B cell (primary cell): Measurements from ENCODE around the gene FMNL2. TPM values are rescaled to one million over a fixed set of nuclear protein-coding genes. Genes with fewer than 3 reads are reported as not detected.

Experiments used
- ATAC-seq: fragments of 200-7000 bp; cut with Tn5 transposase; one replicate; pipeline ENCODE4 v1.10.0; 2021; ENCODE audit warnings: low read depth, mild to moderate bottlenecking, moderate number of reproducible peaks, moderate library complexity
- CTCF ChIA-PET: fragments of 350-600 bp; sonication (Branson Sonifier 250); formaldehyde crosslinking; loops from one replicate; lab custom pipeline; 2021; ENCODE audit warnings: antibody characterized with exemption, inconsistent platforms; lab: Charles Lee
- POLR2A ChIA-PET: fragments of 350-600 bp; sonication (Branson Sonifier 250); formaldehyde crosslinking; loops from one replicate; lab custom pipeline; 2021; ENCODE audit warnings: antibody characterized with exemption; lab: Charles Lee
- DNase-seq: peaks from one replicate; pipeline ENCODE4 v3.0.0; 2013
- H2AFZ ChIP-seq: 2 replicates; pipeline ENCODE4 v1.6.1; 2012; ENCODE audit warnings: mild to moderate bottlenecking, low read depth, low read length; ENCODE audit not compliant: insufficient read depth, poor library complexity, severe bottlenecking
- H3K27ac ChIP-seq, 2 donors: 1 replicate in 1 of 2; 2 replicates in 1 of 2; pipeline ENCODE4 v1.5.1; 2012 to 2013; ENCODE audit warnings: low read length in 2 of 2, mild to moderate bottlenecking in 2 of 2, moderate library complexity in 1 of 2
- H3K27me3 ChIP-seq, 4 experiments: fragments of 200-600 bp in 1 of 4; sonication (generic) in 1 of 4; replicated peaks in 1 of 4; 1 replicate in 2 of 4; 2 replicates in 2 of 4; pipeline versions ENCODE4 v1.6.1 to v1.7.0; 2013 to 2016; ENCODE audit warnings: low read length in 3 of 4, mild to moderate bottlenecking in 2 of 4, mixed read lengths in 1 of 4, moderate library complexity in 1 of 4; ENCODE audit not compliant: insufficient read depth in 4 of 4, control insufficient read depth in 3 of 4; ENCODE audit errors: control extremely low read depth in 1 of 4
- H3K36me3 ChIP-seq, 2 experiments: replicated peaks in 1 of 2; 1 replicate in 1 of 2; 2 replicates in 1 of 2; pipeline versions ENCODE4 v1.6.1 to v1.7.1; 2013; ENCODE audit warnings: low read length in 1 of 2; ENCODE audit not compliant: insufficient read depth in 2 of 2, control insufficient read depth in 1 of 2; ENCODE audit errors: control extremely low read depth in 1 of 2, extremely low read depth in 1 of 2
- H3K4me1 ChIP-seq, 2 donors: fragments of 200-600 bp in 1 of 2; sonication (generic) in 1 of 2; 1 replicate in 1 of 2; 2 replicates in 1 of 2; pipeline versions ENCODE4 v1.5.1 to v1.6.1; 2013 to 2017; ENCODE audit warnings: low read length in 2 of 2; ENCODE audit not compliant: control insufficient read depth in 2 of 2, insufficient read depth in 2 of 2
- H3K4me2 ChIP-seq: replicated peaks from 2 replicates; pipeline ENCODE3; 2012; ENCODE audit warnings: mild to moderate bottlenecking, low read depth, low read length; ENCODE audit not compliant: poor library complexity, severe bottlenecking
- H3K4me3 ChIP-seq, 5 experiments: fragments of 200-600 bp in 1 of 5; sonication (generic) in 1 of 5; 1 replicate in 3 of 5; 2 replicates in 2 of 5; pipeline versions ENCODE4 v1.5.1 to v1.7.0; 2011 to 2016; ENCODE audit warnings: low read length in 4 of 5, mild to moderate bottlenecking in 4 of 5, low read depth in 2 of 5, control low read depth in 1 of 5, moderate library complexity in 1 of 5; ENCODE audit not compliant: insufficient read depth in 1 of 5; ENCODE audit errors: control extremely low read depth in 1 of 5, extremely low read depth in 1 of 5
- H3K79me2 ChIP-seq: fragments of 200-600 bp; sonication (generic); one replicate; pipeline ENCODE4 v1.6.0; 2016; ENCODE audit warnings: low read length; ENCODE audit not compliant: control insufficient read depth, insufficient read depth
- H3K9ac ChIP-seq: fragments of 200-600 bp; sonication (generic); 2 replicates; pipeline ENCODE4 v1.6.1; 2017; ENCODE audit warnings: mild to moderate bottlenecking, low read length, moderate library complexity
- H3K9me3 ChIP-seq, 3 donors: one replicate each; pipeline versions ENCODE4 v1.6.1 to v1.7.1; 2013; ENCODE audit warnings: low read length in 2 of 3; ENCODE audit not compliant: control insufficient read depth in 2 of 3, insufficient read depth in 1 of 3; ENCODE audit errors: control extremely low read depth in 1 of 3
- H4K20me1 ChIP-seq: 2 replicates; pipeline ENCODE4 v1.6.0; 2012; ENCODE audit warnings: mild to moderate bottlenecking, low read length; ENCODE audit not compliant: insufficient read depth, control insufficient read depth, poor library complexity, severe bottlenecking
- H3K27ac Mint-ChIP-seq: one replicate; pipeline ENCODE4 v1.8.0; 2021; ENCODE audit warnings: mixed read lengths
- H3K27me3 Mint-ChIP-seq: one replicate; pipeline ENCODE4 v1.8.0; 2021; ENCODE audit warnings: mixed read lengths
- H3K4me1 Mint-ChIP-seq: one replicate; pipeline ENCODE4 v1.8.0; 2021; ENCODE audit warnings: mixed read lengths
- H3K4me3 Mint-ChIP-seq: one replicate; pipeline ENCODE4 v1.8.0; 2021; ENCODE audit warnings: mixed read lengths
- H3K9me3 Mint-ChIP-seq: one replicate; pipeline ENCODE4 v1.8.0; 2022; ENCODE audit warnings: mixed read lengths; ENCODE audit not compliant: insufficient read depth
- EZH2 ChIP-seq: IDR thresholded peaks from 2 replicates; pipeline ENCODE4 v1.6.1; 2012; ENCODE audit warnings: borderline replicate concordance, low read depth, mild to moderate bottlenecking, moderate library complexity, low read length; ENCODE audit not compliant: insufficient read depth, poor library complexity, severe bottlenecking
- WGBS: methylation state at CpG from one replicate; pipeline ENCODE4 v1.1.5; 2013; ENCODE audit warnings: missing lambda C conversion rate; ENCODE audit not compliant: insufficient coverage; 5-methylcytosine and 5-hydroxymethylcytosine counted together
- intact Hi-C: fragments of 100-400 bp; cut with micrococcal nuclease; formaldehyde crosslinking; loops from one replicate; pipeline ENCODE4 v1.10.0; 2022
- polyA plus RNA-seq: library from polyadenylated mRNA; depleted of rRNA; stranded (reverse); fragments of >200 nt; gene quantifications from 2 replicates; pipeline ENCODE4 v1.2.3, GENCODE V29; 2012
- total RNA-seq, 2 donors: library from RNA; stranded (reverse); fragments of 120-200 nt in 1 of 2; gene quantifications; 1 replicate in 1 of 2; 2 replicates in 1 of 2; pipeline versions ENCODE4 v1.2.3 to v1.2.4, GENCODE V29; 2013 to 2022
- TF ChIP-seq, protein P1 (sequence below): fragments of 200-600 bp; IDR thresholded peaks from one replicate; pipeline ENCODE4 v1.8.0; 2022; ENCODE audit warnings: antibody characterized with exemption, mild to moderate bottlenecking

The FMNL2 gene
- total and polyA plus RNA-seq, 2 donors (not counting 1 experiment from before 2014, with no cell fraction given) = 0.73 to 8.8 TPM

DNA sequence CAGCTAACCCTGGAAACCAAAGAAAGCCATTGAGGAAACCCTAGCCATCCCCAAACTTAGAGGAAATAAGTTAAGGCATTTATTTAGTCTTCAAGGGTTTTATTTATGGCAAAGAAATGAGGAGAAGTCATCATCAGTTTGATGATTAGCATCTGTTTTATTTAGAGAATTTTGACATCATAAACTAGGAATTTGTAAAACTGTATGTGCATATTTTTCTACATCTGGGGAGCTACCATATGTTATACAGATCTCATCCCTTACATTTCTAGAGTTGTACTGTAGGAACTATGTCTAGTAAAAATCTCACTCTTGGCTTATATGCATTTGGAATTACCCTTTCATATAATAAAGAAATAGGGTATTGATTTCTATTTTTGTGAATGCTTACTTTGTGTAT, 48.7 kb downstream of the FMNL2 start:
- TF ChIP-seq, protein P1, sequence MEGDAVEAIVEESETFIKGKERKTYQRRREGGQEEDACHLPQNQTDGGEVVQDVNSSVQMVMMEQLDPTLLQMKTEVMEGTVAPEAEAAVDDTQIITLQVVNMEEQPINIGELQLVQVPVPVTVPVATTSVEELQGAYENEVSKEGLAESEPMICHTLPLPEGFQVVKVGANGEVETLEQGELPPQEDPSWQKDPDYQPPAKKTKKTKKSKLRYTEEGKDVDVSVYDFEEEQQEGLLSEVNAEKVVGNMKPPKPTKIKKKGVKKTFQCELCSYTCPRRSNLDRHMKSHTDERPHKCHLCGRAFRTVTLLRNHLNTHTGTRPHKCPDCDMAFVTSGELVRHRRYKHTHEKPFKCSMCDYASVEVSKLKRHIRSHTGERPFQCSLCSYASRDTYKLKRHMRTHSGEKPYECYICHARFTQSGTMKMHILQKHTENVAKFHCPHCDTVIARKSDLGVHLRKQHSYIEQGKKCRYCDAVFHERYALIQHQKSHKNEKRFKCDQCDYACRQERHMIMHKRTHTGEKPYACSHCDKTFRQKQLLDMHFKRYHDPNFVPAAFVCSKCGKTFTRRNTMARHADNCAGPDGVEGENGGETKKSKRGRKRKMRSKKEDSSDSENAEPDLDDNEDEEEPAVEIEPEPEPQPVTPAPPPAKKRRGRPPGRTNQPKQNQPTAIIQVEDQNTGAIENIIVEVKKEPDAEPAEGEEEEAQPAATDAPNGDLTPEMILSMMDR = no peak
- DNase-seq (no peak), ATAC-seq (no peak)
- ChIA-PET POLR2A (no interaction called here), CTCF (no interaction called here)
- Histone ChIP-seq H3K27ac (no peak overlapping the region), H3K36me3 (no peaks in the 10 kb centered on the region), H3K27me3 (no peaks in the 10 kb centered on the region), H4K20me1 (no peaks in the 10 kb centered on the region), H3K79me2 (no peaks in the 10 kb centered on the region), H3K9ac (no peak overlapping the region), H2AFZ (no peak overlapping the region), H3K4me2 (no peak overlapping the region), H3K4me3 (no peak overlapping the region), H3K9me3 (no peaks in the 10 kb centered on the region), H3K4me1 (no peaks in the 10 kb centered on the region)
- H3K27ac Mint-ChIP-seq = no peak overlapping the region
- H3K9me3 Mint-ChIP-seq = no peaks in the 10 kb centered on the region
- H3K27me3 Mint-ChIP-seq = no peaks in the 10 kb centered on the region
- intact Hi-C loops = no loop called here
- H3K4me1 Mint-ChIP-seq = peaks cover 3% of the 10 kb centered on the region
- no peak overlapping the region for H3K4me3 Mint-ChIP-seq

GRCh38 chr2:152384992-152385391, 50.0 kb downstream of the FMNL2 start:
- H3K9me3 ChIP-seq = no peaks in the 10 kb centered on the region
- no peaks in the 10 kb centered on the region for H3K9me3 Mint-ChIP-seq
- H3K79me2 ChIP-seq = no peaks in the 10 kb centered on the region
- ATAC-seq = no peak
- no peak overlapping the region for H3K4me2 ChIP-seq
- TF ChIP-seq EZH2 = no peak
- TF ChIP-seq, protein P1 = no peak
- no peak overlapping the region for H3K4me3 ChIP-seq
- no peaks in the 10 kb centered on the region for H3K27me3 Mint-ChIP-seq
- ChIA-PET CTCF (no interaction called here), POLR2A (no interaction called here)
- H3K36me3 ChIP-seq = no peaks in the 10 kb centered on the region
- no peak overlapping the region for H3K9ac ChIP-seq
- DNase-seq = no peak
- WGBS = 100% methylated on average over 1 of the region's 3 CpGs
- no peak overlapping the region for H3K4me3 Mint-ChIP-seq
- H3K27me3 ChIP-seq = no peaks in the 10 kb centered on the region
- no peak overlapping the region for H3K27ac ChIP-seq
- H2AFZ ChIP-seq = no peak overlapping the region
- intact Hi-C loops = no loop called here
- no peaks in the 10 kb centered on the region for H3K4me1 ChIP-seq
- H3K27ac Mint-ChIP-seq = no peak overlapping the region
- H3K4me1 Mint-ChIP-seq = peaks cover 3% of the 10 kb centered on the region
- H4K20me1 ChIP-seq = no peaks in the 10 kb centered on the region
